IPS DF 19.7 (cell line): ENCODE measurements around the gene CD22.
"Not testable (repeated sequence)": the region's sequence is repeated elsewhere in the genome, so short reads cannot be mapped to it uniquely, and the experiment has no call there.

Experiments used
- DNase-seq: peaks from one replicate; pipeline ENCODE4 v3.0.0-alpha.2; 2013; ENCODE audit warnings: low read depth, low spot score

Gene CD22

DNA sequence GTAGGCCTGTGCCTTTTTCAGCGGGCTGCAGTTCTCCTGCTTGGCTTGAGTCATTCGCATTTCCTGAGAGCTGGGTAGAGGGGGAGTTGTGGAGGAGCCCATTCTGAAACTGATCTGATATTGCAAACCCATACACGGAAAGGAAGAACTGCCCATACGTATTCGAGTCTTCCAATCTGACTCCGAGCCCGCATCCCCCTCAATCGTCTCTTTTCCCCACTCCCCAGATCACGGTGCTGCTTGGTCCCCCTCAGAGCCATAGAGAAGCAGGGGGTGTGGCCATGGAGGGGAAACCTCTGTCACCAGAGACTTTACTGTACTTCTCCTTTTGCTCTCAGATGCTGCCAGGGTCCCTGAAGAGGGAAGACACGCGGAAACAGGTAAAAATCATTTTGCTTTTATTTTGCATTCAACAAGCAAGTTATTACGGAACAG is at the start of gene CD22:
TSS of gene CD22 (plus strand) at position 337 of the 435 bp plus-strand sequence. CDS start 2,854 bp downstream, outside the sequence.
- no peak for DNase-seq

DNA sequence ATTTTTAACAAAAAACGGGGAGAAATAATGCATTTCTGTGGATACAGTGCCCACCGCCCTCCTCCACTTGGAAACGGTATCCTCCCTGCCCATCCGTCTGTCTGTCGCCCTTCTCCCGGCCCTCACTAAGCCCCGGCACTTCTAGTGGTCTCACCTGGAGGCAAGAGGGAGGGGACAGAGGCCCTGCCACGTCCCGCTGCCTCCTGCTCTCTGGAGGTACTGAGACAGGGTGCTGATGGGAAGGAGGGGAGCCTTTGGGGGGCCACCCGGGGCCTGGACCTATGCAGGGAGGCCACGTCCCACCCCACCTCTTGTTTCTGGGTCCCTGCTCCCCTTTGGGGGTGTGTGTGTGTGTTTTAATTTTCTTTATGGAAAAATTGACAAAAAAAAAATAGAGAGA is 49.6 kb upstream of the CD22 start:
- DNase-seq = no peak

DNA sequence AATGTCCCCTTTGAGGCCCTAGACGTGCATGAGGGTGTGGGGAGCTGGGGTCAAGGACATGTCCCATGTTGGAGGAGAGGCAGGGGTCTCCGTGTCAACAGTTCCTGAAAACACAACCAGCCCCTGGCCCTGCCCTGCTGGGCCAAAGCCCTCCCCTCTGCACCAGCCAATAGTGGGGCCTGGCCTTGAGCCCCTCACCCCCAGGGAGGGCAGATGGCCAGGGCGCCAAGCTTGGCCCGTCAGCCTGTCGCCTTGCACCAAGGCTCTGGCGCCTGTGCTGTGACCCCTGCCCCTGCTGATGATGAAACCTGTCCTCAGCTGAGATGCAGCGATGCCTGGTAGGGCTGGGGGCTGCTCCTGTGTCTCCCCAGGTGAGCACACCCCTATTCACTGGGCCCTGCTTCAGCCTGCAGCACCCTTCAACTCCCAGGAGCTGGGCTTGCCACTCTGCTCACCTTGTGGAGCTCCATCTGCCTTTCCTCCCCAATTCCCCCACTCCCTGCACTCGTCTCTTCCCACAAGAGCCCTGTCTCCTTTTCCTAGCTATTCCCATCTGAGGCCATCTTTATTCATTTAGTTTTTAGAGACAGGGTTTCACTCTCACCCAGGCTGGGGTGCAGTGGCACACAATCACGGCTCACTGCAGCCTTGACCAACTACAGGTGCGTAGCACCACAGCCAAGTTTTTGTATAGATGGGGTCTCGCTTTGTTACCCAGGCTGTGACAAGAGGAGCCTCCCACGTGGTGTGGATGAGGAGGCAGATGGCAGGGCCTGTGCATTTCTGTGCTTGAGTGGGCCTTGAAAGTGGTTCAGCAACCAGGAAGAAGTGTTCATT is 48.8 kb upstream of the CD22 start:
- DNase-seq = no peak

DNA sequence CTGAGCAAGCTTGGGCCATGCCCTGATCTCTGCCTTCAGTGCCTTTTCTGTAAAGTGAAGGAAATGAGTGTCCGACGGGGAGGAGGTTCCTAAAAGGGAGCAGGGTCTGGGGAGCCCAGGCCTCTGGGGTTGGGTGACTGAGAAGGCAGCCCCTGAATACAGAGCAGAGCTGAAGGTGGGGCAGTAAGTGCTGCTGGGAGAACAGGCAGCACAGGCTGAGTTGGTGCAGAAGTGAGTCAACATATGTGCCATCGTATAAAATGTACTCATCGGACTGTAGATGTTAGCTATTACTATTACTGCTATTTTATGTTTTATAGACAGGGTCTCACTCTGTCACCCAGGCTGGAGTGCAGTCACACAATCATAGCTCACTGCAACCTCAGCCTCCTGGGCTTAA is 47.7 kb upstream of the CD22 start:
- DNase-seq = no peak

DNA sequence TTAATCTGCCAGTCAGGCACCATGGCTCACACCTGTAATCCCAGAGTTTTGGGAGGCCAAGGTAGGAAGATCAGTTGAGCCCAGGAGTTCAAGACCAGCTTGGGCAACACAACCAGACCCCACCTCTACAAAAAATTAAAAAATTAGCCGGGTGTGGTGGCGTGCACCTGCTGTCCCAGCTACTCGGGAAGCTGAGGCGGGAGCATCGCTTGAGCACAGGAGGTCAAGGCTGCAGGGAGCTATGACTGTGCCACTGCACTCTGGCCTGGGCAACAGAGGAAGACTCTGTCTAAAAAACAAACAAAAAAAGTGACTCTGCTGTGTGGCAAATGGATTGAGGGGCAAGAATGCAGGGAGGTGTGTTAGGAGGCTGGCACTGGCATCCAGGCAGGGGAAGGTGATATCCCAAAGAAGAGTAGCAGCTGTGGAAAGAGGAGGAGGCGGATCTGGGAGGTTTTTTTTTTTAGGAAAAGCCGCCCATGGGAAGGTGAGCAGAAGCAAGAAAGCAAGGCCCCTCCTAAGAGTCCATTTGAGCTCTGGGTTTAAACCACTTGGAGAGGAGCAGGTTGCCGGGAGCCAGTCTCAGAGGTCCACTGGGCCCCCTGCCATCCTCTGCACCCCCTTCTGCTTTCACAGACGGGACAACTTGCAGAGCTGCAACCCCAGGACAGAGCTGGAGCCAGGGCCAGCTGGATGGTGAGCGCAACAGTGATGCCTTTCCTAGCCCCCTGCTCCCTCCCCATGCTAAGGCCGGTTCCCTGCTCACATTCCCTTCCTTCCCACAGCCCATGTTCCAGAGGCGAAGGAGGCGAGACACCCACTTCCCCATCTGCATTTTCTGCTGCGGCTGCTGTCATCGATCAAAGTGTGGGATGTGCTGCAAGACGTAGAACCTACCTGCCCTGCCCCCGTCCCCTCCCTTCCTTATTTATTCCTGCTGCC is 44.6 kb upstream of the CD22 start:
- DNase-seq = no peak

GRCh38 chr19:35285095-35285449 is 43.9 kb upstream of the CD22 start:
- no peak for DNase-seq

DNA sequence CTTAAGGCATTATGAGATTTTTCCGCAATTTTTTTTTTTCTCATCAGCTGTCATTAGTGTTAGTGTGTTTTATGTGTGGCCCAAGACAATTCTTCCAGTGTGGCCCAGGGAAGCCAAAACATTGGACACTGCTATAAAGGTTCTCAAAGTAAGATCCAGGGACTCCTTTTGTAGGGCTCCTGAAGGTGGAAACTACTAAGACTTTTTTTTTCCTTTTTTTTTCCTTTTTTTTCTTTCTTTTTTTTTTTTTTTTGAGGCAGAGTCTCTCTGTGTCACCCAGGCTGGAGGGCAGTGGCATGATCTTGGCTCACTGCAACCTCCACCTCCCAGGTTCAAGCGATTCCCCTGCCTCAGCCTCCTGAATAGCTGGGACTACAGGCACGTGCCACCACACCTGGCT is 43.5 kb upstream of the CD22 start:
- not testable (repeated sequence) for DNase-seq

GRCh38 chr19:35286101-35286500 is 42.9 kb upstream of the CD22 start:
- DNase-seq = not testable (repeated sequence)

GRCh38 chr19:35287713-35288112 is 41.3 kb upstream of the CD22 start:
- no peak for DNase-seq

DNA sequence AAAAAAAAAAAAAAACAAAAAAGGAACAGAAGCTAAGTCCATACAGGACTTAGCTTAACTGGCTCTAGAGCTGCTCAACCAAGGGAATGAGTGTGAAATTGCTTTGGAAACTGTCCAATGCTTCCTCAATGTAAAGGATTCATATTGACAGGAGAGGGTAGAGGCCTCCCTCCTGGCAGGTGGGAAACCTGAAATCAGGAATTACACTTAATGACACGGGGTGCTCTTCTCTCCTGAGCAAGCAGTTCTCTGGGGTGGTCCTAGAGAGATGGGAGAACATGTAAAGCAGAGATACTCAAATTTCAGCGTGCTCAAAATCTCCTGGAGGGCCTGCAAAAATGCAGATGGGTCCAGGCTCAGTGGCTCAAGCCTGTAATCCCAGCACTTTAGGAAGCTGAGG is 40.7 kb upstream of the CD22 start:
- no peak for DNase-seq

DNA sequence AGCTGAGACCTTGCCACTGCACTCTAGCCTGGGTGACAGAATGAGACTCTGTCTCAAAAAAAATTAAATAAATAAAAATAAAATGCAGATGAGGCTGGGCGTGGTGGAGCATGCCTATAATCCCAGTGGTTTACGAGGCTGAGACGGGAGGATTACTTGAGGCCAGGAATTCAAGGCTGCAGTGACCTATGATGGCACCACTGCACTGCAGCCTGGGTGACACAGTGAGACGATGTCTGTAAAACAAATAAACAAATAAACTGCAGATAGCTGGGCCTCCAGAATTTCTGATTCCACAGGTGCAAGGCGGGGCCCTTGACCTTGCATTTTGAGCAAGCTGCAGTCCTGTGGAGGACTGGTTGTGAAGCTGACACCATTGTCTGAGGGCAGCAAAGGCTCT is 40.1 kb upstream of the CD22 start:
- DNase-seq = no peak

DNA sequence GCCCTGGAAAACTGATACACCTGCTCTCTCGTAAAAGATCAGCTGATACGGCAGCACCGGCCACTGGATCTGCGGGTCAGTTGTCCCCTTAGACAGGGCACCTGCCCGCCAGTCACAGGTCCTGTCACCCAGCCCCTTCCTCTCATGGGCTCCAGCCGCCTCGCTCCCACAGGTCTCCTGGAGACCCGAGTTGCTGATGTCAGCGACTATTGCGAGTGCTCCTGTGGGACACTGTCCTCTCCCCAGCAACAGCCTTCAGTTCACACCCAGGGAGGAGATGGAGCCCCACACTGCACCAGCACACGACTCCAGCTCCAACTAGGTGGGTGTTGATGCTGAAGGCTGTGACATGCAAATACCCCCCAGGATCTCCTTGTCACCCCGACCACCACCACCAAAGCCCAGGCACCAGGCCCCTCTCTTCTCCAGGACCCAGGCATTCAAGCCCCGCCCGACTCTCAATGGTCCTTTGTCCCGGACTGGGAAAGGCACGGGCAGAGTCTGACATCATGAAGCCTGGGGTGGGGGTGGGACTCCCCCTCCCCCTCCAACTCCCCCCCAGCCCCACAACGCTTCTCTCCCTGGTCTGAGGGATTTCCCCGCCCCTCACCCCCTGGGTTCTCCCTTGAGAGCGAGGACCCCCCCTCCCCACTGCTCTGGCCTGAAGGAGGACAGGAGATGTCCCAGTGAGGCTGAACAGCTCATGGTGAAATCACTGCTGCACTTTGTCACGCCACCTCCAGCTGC is 38.4 kb upstream of the CD22 start:
- DNase-seq = no peak

DNA sequence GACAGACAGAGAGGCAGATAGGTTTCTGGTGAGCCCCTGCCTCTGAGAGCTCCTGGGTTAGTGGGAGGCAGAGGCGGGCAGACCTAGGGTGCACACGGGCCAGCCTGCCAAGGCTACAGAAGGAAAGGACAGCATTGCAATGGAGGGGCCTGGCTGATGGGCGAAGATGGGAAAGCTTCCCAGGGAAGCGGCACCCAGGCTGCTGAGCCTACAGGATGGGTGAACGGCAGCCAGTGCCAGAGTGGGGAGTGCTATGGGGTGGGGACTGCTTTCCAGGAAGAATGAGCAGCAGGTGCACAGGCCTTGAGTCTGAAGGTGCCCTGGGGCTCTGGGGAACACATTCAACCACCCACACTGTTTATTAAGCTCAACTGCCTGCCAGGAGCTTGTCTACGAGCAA is 37.7 kb upstream of the CD22 start:
- no peak for DNase-seq

DNA sequence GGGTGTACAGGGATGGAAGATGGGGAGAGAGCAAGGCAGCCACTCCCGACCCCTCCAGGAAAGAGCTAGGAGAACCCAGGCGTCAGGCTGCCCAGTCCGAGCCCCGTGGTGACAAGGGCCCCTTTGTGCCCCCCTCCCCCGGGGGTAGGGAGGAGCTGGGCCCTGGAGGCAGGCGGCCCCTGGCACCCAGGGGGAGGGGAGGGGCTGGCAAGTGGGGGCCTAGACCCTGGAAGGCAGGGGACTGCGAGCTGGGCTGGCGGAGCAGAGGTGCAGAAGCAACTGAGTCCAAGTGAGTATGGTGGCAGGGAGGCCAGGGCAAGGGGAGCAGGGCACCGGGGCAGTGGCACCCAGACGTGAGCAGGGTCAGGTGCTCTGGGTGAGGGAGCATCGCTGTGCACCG is 37.1 kb upstream of the CD22 start, which contains the start of gene MAG:
TSS of gene MAG (plus strand) at position 246 of the 400 bp plus-strand sequence. CDS start 3,248 bp downstream, outside the sequence.
- no peak for DNase-seq

- DNase-seq = no peak
Observed at GRCh38 chr19:35292421-35293362, 36.3 kb upstream of the CD22 start.

DNA sequence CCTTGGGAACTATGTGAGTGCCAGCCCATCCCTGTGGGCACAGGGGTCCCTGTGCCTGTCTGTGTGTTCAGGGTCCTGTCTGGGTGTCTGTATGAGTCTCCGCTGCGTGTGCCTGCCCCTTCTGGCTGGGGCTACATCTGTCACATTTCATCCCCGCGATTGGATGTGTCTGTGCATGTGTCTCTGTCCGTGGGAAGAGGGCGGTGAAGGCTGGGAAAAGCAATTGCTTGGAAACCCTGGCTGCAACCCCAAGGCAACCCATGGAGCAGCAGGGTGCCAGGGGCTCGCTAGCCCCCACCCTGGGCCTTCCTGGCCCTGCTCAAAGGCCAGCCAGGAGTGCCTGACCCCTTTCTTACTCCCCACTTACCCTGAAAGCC is 35.6 kb upstream of the CD22 start:
- DNase-seq = no peak

DNA sequence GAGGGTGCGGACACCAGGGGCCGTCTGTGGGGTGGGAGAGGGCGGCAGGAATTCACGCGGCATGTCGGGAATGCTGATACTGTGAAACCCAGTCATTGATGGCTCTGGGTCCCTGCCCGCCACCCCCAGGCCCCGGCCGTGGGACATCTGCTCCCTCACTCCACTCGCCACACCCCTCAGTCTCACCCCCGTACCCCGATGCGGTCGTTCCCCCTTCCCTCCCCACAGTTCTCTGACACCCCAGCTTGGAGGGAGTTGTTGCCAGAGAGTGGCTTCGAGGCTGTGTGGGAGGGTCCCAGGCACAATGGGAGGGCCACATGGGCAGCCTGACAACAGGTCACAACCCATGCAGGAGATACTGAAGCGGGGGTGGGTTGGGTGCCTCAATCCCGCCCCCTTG is 35.2 kb upstream of the CD22 start:
- no peak for DNase-seq

DNA sequence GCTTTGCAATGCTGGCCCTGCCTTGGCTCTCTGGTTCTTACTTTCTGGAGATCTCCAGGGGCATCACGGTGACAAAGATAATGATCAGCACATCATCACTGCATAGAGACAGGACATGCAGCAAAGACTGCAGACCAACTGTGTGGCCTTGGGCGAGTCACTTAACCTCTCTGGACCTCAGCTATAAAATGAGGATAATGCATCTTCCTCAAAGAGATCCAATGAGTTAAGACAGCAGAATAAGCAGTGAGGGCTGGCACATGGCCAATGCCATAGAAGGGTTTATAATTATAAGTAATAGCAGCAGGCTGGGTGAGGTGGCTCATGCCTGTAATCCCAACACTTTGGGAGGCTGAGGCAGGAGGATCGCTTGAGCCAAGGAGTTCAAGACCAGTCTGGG is 34.7 kb upstream of the CD22 start:
- DNase-seq = no peak

GRCh38 chr19:35294859-35295791 is 33.9 kb upstream of the CD22 start:
- DNase-seq = no peak
